Measurements from ENCODE around the gene FCHSD2. TPM values are rescaled to one million over a fixed set of nuclear protein-coding genes. Genes with fewer than 3 reads are reported as not detected.

The FCHSD2 gene
- total and polyA plus RNA-seq, 2 donors (not counting 3 experiments of a cell fraction or from before 2014, with no cell fraction given) = 20.8 to 56.9 TPM

DNA sequence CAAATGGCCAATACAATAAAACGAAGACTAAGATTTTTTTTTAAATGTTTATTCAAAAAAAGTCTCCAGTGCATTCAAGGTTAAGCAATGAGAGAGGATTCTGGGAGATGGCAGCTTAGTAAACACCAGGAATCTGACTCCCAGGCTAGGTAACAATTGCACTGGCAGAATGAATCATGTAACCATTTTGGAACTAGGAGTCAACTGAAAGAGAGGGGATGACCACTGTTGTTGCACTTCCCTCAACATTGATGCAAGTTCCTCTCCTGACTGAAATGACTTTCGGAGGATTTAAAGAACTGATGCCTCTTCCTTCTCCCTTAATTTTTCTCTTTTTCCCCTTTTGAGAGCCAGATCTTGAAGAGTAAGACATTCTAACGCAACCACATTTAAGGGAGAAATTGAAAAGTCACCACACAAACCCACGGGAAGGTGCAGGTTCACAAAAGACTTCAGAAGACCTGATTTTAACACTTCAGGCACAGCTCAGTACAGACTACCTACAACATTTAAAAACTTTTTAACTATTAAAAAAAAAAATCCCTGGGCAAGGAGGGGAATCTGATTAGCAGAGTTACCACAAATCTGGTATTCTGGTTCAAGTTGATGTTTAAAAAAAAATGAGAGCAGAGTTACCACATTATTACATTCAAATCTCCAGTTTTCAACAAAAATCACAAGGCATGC, 56.8 kb downstream of the FCHSD2 start:
- Histone ChIP-seq H2AFZ (ENCODE audit: low read depth, low read length) (no peak overlapping the region), H3K79me2 (ENCODE audit: control insufficient read depth, insufficient read depth, low read length) (peaks cover 48% of the 10 kb centered on the region), H4K20me1 (replicated peaks; ENCODE audit: control insufficient read depth, extremely low read depth, insufficient read depth, low read length) (no peaks in the 10 kb centered on the region), H3K9me3 (replicated peaks; ENCODE audit: control insufficient read depth, insufficient read depth, low read length) (no peaks in the 10 kb centered on the region), H3K27ac (ENCODE audit: insufficient read depth, low read depth, low read length) (no peak overlapping the region), H3K4me3 (replicated peaks in 1 of 3; ENCODE audit: insufficient read depth in 1 of 3, low read depth in 1 of 3, low read length in 3 of 3) (no peak overlapping the region), H3K4me2 (ENCODE audit: insufficient read depth, low read length) (no peak overlapping the region), H3K9me1 (replicated peaks; ENCODE audit: control insufficient read depth, extremely low read depth, insufficient read depth, low read length) (no peaks in the 10 kb centered on the region), H3K4me1 (ENCODE audit: control insufficient read depth, extremely low read depth, insufficient read depth, low read length) (no peaks in the 10 kb centered on the region), H3K9ac (replicated peaks; ENCODE audit: extremely low read depth, insufficient read depth, low read length) (no peak overlapping the region), H3K27me3 (ENCODE audit: control insufficient read depth in 2 of 2, insufficient read depth in 2 of 2, low read length in 2 of 2) (no peaks in the 10 kb centered on the region), H3K36me3 (ENCODE audit: control insufficient read depth in 2 of 2, extremely low read depth in 1 of 2, insufficient read depth in 2 of 2, low read length in 2 of 2) (peaks cover 0 to 2% of the 10 kb centered on the region in 2 experiments)
- POLR2A ChIA-PET = no interaction called here
- TF ChIP-seq FOS (IDR thresholded peaks at IDR 0.05; ENCODE audit: borderline replicate concordance, insufficient read depth, low read length) (no peak), JUN (IDR thresholded peaks at IDR 0.05; ENCODE audit: borderline replicate concordance, insufficient read depth, insufficient read length, low read depth) (no peak), EZH2 (IDR thresholded peaks at IDR 0.05; ENCODE audit: borderline replicate concordance, low read depth, low read length, severe bottlenecking) (no peak), POLR2AphosphoS5 (IDR thresholded peaks at IDR 0.05; ENCODE audit: insufficient read depth, low read depth, low read length) (no peak), MYC (IDR thresholded peaks at IDR 0.05; ENCODE audit: low read depth, low read length) (no peak), GATA2 (IDR thresholded peaks at IDR 0.05; ENCODE audit: insufficient read depth, insufficient read length, low read depth, low read length) (no peak), POLR2A (IDR thresholded peaks at IDR 0.05; ENCODE audit: low read depth, low read length) (no peak)
- TF ChIP-seq, protein P1, sequence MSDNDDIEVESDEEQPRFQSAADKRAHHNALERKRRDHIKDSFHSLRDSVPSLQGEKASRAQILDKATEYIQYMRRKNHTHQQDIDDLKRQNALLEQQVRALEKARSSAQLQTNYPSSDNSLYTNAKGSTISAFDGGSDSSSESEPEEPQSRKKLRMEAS (IDR thresholded peaks at IDR 0.05; ENCODE audit: insufficient read depth, insufficient read length) = no peak
- TF ChIP-seq, protein P2, sequence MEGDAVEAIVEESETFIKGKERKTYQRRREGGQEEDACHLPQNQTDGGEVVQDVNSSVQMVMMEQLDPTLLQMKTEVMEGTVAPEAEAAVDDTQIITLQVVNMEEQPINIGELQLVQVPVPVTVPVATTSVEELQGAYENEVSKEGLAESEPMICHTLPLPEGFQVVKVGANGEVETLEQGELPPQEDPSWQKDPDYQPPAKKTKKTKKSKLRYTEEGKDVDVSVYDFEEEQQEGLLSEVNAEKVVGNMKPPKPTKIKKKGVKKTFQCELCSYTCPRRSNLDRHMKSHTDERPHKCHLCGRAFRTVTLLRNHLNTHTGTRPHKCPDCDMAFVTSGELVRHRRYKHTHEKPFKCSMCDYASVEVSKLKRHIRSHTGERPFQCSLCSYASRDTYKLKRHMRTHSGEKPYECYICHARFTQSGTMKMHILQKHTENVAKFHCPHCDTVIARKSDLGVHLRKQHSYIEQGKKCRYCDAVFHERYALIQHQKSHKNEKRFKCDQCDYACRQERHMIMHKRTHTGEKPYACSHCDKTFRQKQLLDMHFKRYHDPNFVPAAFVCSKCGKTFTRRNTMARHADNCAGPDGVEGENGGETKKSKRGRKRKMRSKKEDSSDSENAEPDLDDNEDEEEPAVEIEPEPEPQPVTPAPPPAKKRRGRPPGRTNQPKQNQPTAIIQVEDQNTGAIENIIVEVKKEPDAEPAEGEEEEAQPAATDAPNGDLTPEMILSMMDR (IDR thresholded peaks at IDR 0.05; ENCODE audit: extremely low read depth in 1 of 2, insufficient read depth in 1 of 2, low read depth in 1 of 2, low read length in 2 of 2) = no peak
- dilution Hi-C loops (cut with MboI; ENCODE audit: extremely low pct_ligation_motif_present, low sequenced_read_pairs) = no loop called here
- intact Hi-C loops (cut with micrococcal nuclease) = no loop called here
- no TSS peak for BruUV-seq (replicated peaks)
- FAIRE-seq (no peak), DNase-seq (ENCODE audit: low read depth, low spot score) (no peak)
- CTCF ChIA-PET = interaction anchor here (1.0 kb wide), 1 partner anchor 57 kb away, joined by 3 read pairs; no protein-coding TSS in a partner anchor

All from endothelial cell of umbilical vein (primary cell).